HepG2 (cell line): ENCODE data around the gene XPC. TPM values are rescaled to one million over a fixed set of nuclear protein-coding genes. Genes with fewer than 3 reads are reported as not detected.
A peak's percentile ranks its signal among the peaks of the same experiment; 100 is the strongest.

Experiments used
- ATF4 ChIP-seq, 2 experiments: fragments of 450-650 bp in 1 of 2; sonication (generic) in 1 of 2; formaldehyde crosslinking; IDR thresholded peaks; 2 replicates each; pipeline versions ENCODE4 v1.5.0 to v1.8.0; 2020 to 2022; ENCODE audit warnings: mild to moderate bottlenecking in 1 of 2, missing genetic modification reagents in 1 of 2
- CREB1 ChIP-seq, 2 experiments: fragments of 450-650 bp in 1 of 2; IDR thresholded peaks; 2 replicates each; pipeline ENCODE4 v1.6.1; 2016 to 2017; ENCODE audit warnings: control low read depth in 1 of 2, mild to moderate bottlenecking in 1 of 2, missing compliant biosample characterization in 1 of 2, missing genetic modification characterization in 1 of 2
- HMGXB3 ChIP-seq: sonication (generic); formaldehyde crosslinking; IDR thresholded peaks from 2 replicates; pipeline ENCODE4 v1.4.0; 2020; ENCODE audit warnings: missing genetic modification reagents, borderline replicate concordance
- HMGXB4 ChIP-seq, 2 experiments: sonication (generic) in 1 of 2; formaldehyde crosslinking in 1 of 2; IDR thresholded peaks; 2 replicates each; pipeline versions ENCODE4 v1.4.0 to v1.6.1; 2018 to 2020; ENCODE audit warnings: missing genetic modification reagents in 2 of 2, borderline replicate concordance in 1 of 2, low read depth in 1 of 2, mild to moderate bottlenecking in 1 of 2, missing biosample characterization in 1 of 2
- KDM5A ChIP-seq: fragments of 200-600 bp; sonication (generic); IDR thresholded peaks from 2 replicates; pipeline ENCODE4 v1.7.0; 2018; ENCODE audit warnings: antibody characterized with exemption, mild to moderate bottlenecking, low read length, borderline replicate concordance
- PRPF4 ChIP-seq: fragments of 200-400 bp; formaldehyde crosslinking; IDR thresholded peaks from 2 replicates; pipeline ENCODE4 v1.6.1; 2016; ENCODE audit warnings: low read length, low read depth; ENCODE audit not compliant: poor library complexity, severe bottlenecking
- RFXAP ChIP-seq: sonication (generic); formaldehyde crosslinking; IDR thresholded peaks from 2 replicates; pipeline ENCODE4 v1.4.0; 2020; ENCODE audit warnings: missing genetic modification reagents, borderline replicate concordance
- XRCC5 ChIP-seq: fragments of 200-400 bp; formaldehyde crosslinking; optimal IDR thresholded peaks from 2 replicates; pipeline ENCODE3; 2017; ENCODE audit warnings: mild to moderate bottlenecking, low read length
- ZFX ChIP-seq: sonication (generic); formaldehyde crosslinking; IDR thresholded peaks from 2 replicates; pipeline ENCODE4 v1.4.0; 2020; ENCODE audit warnings: mild to moderate bottlenecking, low read depth, missing genetic modification reagents, moderate library complexity
- ZNF18 ChIP-seq: sonication (generic); formaldehyde crosslinking; IDR thresholded peaks from 2 replicates; pipeline ENCODE4 v1.8.0; 2022; ENCODE audit warnings: mild to moderate bottlenecking, missing genetic modification reagents; ENCODE audit not compliant: insufficient replicate concordance
- ZNF343 ChIP-seq: sonication (generic); formaldehyde crosslinking; IDR thresholded peaks from 2 replicates; pipeline ENCODE4 v1.4.0; 2020; ENCODE audit warnings: mild to moderate bottlenecking, missing genetic modification reagents
- ZNF550 ChIP-seq: sonication (generic); formaldehyde crosslinking; IDR thresholded peaks from 2 replicates; pipeline ENCODE4 v1.4.0; 2020; ENCODE audit warnings: mild to moderate bottlenecking, missing genetic modification reagents, borderline replicate concordance
- ZNF569 ChIP-seq: sonication (generic); formaldehyde crosslinking; IDR thresholded peaks from 2 replicates; pipeline ENCODE4 v1.5.0; 2020; ENCODE audit warnings: mild to moderate bottlenecking, missing genetic modification reagents, moderate library complexity, borderline replicate concordance
- ZSCAN12 ChIP-seq: sonication (generic); formaldehyde crosslinking; IDR thresholded peaks from 2 replicates; pipeline ENCODE4 v1.9.0; 2021; ENCODE audit warnings: mild to moderate bottlenecking, missing genetic modification reagents
- ZXDC ChIP-seq: sonication (generic); formaldehyde crosslinking; IDR thresholded peaks from 2 replicates; pipeline ENCODE4 v1.5.0; 2020; ENCODE audit warnings: mild to moderate bottlenecking, missing genetic modification reagents
- polyA plus RNA-seq, 8 experiments: library from polyadenylated mRNA; depleted of rRNA in 3 of 8; stranded (reverse) in 7 of 8; unstranded in 1 of 8; fragments of >200 nt; fragmentation: Illumina TruSeq in 4 of 8; extraction: Trizol in 4 of 8; gene quantifications; 2 replicates each; pipeline versions ENCODE4 v1.2.1 to v1.2.3, GENCODE V29; 2011 to 2016; ENCODE audit warnings: low read depth in 4 of 8, missing spikeins in 1 of 8, mixed read lengths in 1 of 8; ENCODE audit not compliant: insufficient read depth in 1 of 8
- total RNA-seq, 5 experiments: library from RNA; depleted of rRNA; stranded (reverse); fragments of >200 nt; fragmentation: Illumina TruSeq; extraction: Trizol; gene quantifications; 2 replicates each; pipeline ENCODE4 v1.2.3, GENCODE V29; 2016; ENCODE audit warnings: low read depth in 1 of 5

XPC gene
- total and polyA plus RNA-seq, 2 of the 13 experiments (the other 11 are each of a cell fraction or from before 2014, with no cell fraction given) = 9.4 to 24.1 TPM

- peak; percentile 15; the same call in 1 of the 2 replicates for TF ChIP-seq ZXDC (CRISPR knock-in tag)
- TF ChIP-seq ATF4 (CRISPR knock-in tag; IDR thresholded peaks at IDR 0.05) = peak in 1 of 2 experiments; percentile 68; a peak in 1 of 4 replicates
- peak; percentile 52; the same call in 1 of the 2 replicates for TF ChIP-seq ZNF343 (CRISPR knock-in tag)
- TF ChIP-seq ZFX (CRISPR knock-in tag) = peak; percentile 94
- TF ChIP-seq ZNF569 (CRISPR knock-in tag) = peak; percentile 52; the same call in 1 of the 2 replicates
- peak; percentile 38 to 58; a peak in 3 of 4 replicates for TF ChIP-seq HMGXB4 (CRISPR knock-in tag; IDR thresholded peaks at IDR 0.05; ENCODE audit: borderline replicate concordance in 1 of 2, low read depth in 1 of 2)
- TF ChIP-seq ZNF18 = peak; percentile 22
- peak; percentile 15 for TF ChIP-seq XRCC5
- peak; percentile 31; the same call in 1 of the 2 replicates for TF ChIP-seq KDM5A
- no peak; the same call in 1 of the 2 replicates for TF ChIP-seq HMGXB3 (CRISPR knock-in tag)
- TF ChIP-seq RFXAP (CRISPR knock-in tag) = peak; percentile 57; the same call in 1 of the 2 replicates
- 0 out of 2 replicates have a peak, but pooled peaks have one; percentile 13 for TF ChIP-seq ZNF550 (CRISPR knock-in tag)
- peak; percentile 32; the same call in 1 of the 2 replicates for TF ChIP-seq CREB1 (IDR thresholded peaks at IDR 0.05)
- no peak for TF ChIP-seq CREB1 (CRISPR knock-in tag; IDR thresholded peaks at IDR 0.05)
- no peak for TF ChIP-seq PRPF4
- 0 out of 2 replicates have a peak, but pooled peaks have one; percentile 44 for TF ChIP-seq ZSCAN12 (CRISPR knock-in tag)
Observed at GRCh38 chr3:14124615-14125192, 53.7 kb downstream of the XPC start, which contains the start of the genes CHCHD4 and TMEM43 (continued).
